ENCODE measurements around the gene KY. TPM values are rescaled to one million over a fixed set of nuclear protein-coding genes. Genes with fewer than 3 reads are reported as not detected.

Gene KY
- total RNA-seq, 4 donors from 2014 or later, result 0.20 to 2.2 (median 1.5) TPM; not detected in 1

- Histone ChIP-seq H3K4me1 (no peaks in the 10 kb centered on the region), H3K36me3 (no peaks in the 10 kb centered on the region), H3K4me3 (no peak overlapping the region), H3K27me3 (no peaks in the 10 kb centered on the region), H3K9me3 (no peaks in the 10 kb centered on the region), H3K27ac (no peak overlapping the region)
- DNase-seq (ENCODE audit: low spot score in 2 of 2), result no peak
- TF ChIP-seq, protein P1, sequence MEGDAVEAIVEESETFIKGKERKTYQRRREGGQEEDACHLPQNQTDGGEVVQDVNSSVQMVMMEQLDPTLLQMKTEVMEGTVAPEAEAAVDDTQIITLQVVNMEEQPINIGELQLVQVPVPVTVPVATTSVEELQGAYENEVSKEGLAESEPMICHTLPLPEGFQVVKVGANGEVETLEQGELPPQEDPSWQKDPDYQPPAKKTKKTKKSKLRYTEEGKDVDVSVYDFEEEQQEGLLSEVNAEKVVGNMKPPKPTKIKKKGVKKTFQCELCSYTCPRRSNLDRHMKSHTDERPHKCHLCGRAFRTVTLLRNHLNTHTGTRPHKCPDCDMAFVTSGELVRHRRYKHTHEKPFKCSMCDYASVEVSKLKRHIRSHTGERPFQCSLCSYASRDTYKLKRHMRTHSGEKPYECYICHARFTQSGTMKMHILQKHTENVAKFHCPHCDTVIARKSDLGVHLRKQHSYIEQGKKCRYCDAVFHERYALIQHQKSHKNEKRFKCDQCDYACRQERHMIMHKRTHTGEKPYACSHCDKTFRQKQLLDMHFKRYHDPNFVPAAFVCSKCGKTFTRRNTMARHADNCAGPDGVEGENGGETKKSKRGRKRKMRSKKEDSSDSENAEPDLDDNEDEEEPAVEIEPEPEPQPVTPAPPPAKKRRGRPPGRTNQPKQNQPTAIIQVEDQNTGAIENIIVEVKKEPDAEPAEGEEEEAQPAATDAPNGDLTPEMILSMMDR (IDR thresholded peaks at IDR 0.05), result no peak
- TF ChIP-seq POLR2A (IDR thresholded peaks at IDR 0.05) (no peak), EP300 (IDR thresholded peaks at IDR 0.05) (no peak)
- 90 to 93% methylated on average over 4 of the region's 4 CpGs for WGBS, 2 donors
Measured at GRCh38 chr3:134641671-134642300, 9.0 kb downstream of the KY start.

- Histone ChIP-seq H3K27ac (no peak overlapping the region), H3K27me3 (no peaks in the 10 kb centered on the region), H3K4me3 (no peak overlapping the region), H3K36me3 (no peaks in the 10 kb centered on the region), H3K9me3 (no peaks in the 10 kb centered on the region), H3K4me1 (no peaks in the 10 kb centered on the region)
- no peak for DNase-seq (ENCODE audit: low spot score in 2 of 2)
- no peak for TF ChIP-seq POLR2A (IDR thresholded peaks at IDR 0.05)
- TF ChIP-seq, protein P1 (IDR thresholded peaks at IDR 0.05), result peak in 2 of 5 experiments; percentile 8 to 10
- 64% methylated on average over 4 of the region's 4 CpGs for WGBS, 2 donors
Measured at GRCh38 chr3:134640872-134641470, 9.9 kb downstream of the KY start.

GRCh38 chr3:134640378-134640777 lies 10.4 kb downstream of the KY start:
- 86 to 94% methylated on average over 5 of the region's 5 CpGs for WGBS, 2 donors

DNA sequence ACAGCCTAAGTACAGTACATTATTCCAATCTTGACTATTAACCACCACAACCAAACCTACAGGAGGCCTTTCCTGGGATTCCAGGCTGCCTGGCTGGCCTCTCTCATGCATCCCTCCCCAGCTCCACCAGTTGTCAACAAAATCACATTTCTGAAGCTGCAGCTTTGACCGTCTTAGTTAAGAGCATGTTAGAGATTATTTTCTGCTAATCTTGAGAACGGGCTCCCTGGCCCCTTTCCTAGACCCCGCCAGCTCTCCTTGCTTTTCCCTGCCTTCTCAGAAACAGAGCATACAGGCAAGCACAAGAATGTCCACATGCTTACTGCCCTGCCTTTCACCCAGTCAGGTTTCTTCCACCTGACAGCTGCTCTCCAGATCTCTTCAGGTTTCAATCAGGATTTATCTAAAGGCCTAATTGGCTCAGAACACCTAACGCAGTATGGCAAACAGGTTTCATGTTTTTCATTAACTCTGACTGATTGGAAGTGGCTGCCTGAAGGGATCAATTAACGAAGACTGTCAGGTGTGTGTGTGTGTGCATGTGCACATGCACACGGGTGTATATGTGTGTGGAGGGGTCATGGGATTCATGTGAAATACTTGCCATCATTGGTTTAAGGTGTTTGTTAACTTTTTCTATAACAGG lies 12.3 kb downstream of the KY start:
- TF ChIP-seq, protein P1 (IDR thresholded peaks at IDR 0.05), result no peak
- no peak for TF ChIP-seq EP300 (IDR thresholded peaks at IDR 0.05)
- no peak for TF ChIP-seq POLR2A (IDR thresholded peaks at IDR 0.05)
- Histone ChIP-seq H3K27me3 (no peaks in the 10 kb centered on the region), H3K36me3 (no peaks in the 10 kb centered on the region), H3K9me3 (peaks cover 0 to 3% (median 1%) of the 10 kb centered on the region in 4 donors), H3K4me1 (no peaks in the 10 kb centered on the region), H3K27ac (no peak overlapping the region), H3K4me3 (no peak overlapping the region)
- 74 to 81% methylated on average over 6 of the region's 6 CpGs for WGBS, 2 donors
- DNase-seq (ENCODE audit: low spot score in 2 of 2), result no peak

More at GRCh38 chr3:134640378-134640777, 10.4 kb downstream of the KY start:
- no peaks in the 10 kb centered on the region for H3K9me3 ChIP-seq
- no peaks in the 10 kb centered on the region for H3K36me3 ChIP-seq
- no peak overlapping the region for H3K27ac ChIP-seq
- H3K4me1 ChIP-seq, result no peaks in the 10 kb centered on the region
- TF ChIP-seq, protein P1 (IDR thresholded peaks at IDR 0.05), result no peak
- no peak for TF ChIP-seq POLR2A (IDR thresholded peaks at IDR 0.05)
- no peak for TF ChIP-seq EP300 (IDR thresholded peaks at IDR 0.05)
- no peak for DNase-seq (ENCODE audit: low spot score in 2 of 2)
- no peak overlapping the region for H3K4me3 ChIP-seq
- H3K27me3 ChIP-seq, result no peaks in the 10 kb centered on the region

- Histone ChIP-seq H3K27ac (no peak overlapping the region), H3K4me1 (no peaks in the 10 kb centered on the region), H3K9me3 (peaks cover 0 to 20% (median 1%) of the 10 kb centered on the region in 4 donors), H3K27me3 (no peaks in the 10 kb centered on the region), H3K4me3 (no peak overlapping the region), H3K36me3 (no peaks in the 10 kb centered on the region)
- DNase-seq (ENCODE audit: low spot score in 2 of 2), result no peak
- 86 to 93% methylated on average over 1 of the region's 1 CpG for WGBS, 2 donors
- TF ChIP-seq EP300 (IDR thresholded peaks at IDR 0.05) (no peak), POLR2A (IDR thresholded peaks at IDR 0.05) (no peak)
- TF ChIP-seq, protein P1 (IDR thresholded peaks at IDR 0.05), result no peak
Measured at GRCh38 chr3:134636406-134636805, 14.4 kb downstream of the KY start.

All from tibial nerve (tissue), 4 donors.